Fibroblast of the aortic adventitia (primary cell): ENCODE results near the gene PSPH. TPM values are rescaled to one million over a fixed set of nuclear protein-coding genes. Genes with fewer than 3 reads are reported as not detected.

ENCODE experiments used
- DNase-seq: peaks from one replicate; pipeline ENCODE4 v3.0.0-alpha.2; 2010; ENCODE audit warnings: low read depth
- H3K4me3 ChIP-seq: 2 replicates; pipeline ENCODE4 v1.5.1; 2011; ENCODE audit warnings: low read depth, mild to moderate bottlenecking, control low read depth, low read length, moderate library complexity
- CTCF ChIP-seq: IDR thresholded peaks from 2 replicates; pipeline ENCODE4 v1.5.1; 2011; ENCODE audit warnings: mild to moderate bottlenecking, low read length, control low read depth, inconsistent platforms; ENCODE audit not compliant: insufficient read depth
- total RNA-seq: library from RNA; depleted of rRNA; stranded (reverse); fragments of >200 nt; gene quantifications from 2 replicates; pipeline ENCODE4 v1.2.3, GENCODE V29; 2012; ENCODE audit warnings: low replicate concordance

PSPH gene
- total RNA-seq, 1 donor, result 84.3 TPM

DNA sequence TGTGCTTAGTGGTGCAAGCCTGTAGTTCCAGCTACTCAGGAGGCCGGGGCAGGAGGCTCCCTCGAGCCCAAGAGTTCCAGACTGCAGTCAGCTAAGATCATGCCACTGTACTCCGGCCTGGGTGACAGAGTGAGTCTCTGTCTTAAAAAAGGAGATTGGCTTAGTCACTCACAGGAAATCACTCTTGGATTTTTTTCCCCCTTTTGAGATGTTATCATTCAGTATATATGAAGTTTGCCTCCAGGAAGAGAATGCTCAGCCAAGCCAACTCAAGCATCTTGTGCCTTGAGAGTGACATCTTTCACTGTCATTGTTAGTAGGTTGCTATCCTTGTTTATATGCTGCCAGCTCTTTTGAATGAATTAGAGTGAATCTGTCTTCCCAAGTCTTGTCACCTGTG, 58.9 kb downstream of the PSPH start:
- no peak for DNase-seq
- H3K4me3 ChIP-seq, result no peak overlapping the region
- no peak for TF ChIP-seq CTCF

DNA sequence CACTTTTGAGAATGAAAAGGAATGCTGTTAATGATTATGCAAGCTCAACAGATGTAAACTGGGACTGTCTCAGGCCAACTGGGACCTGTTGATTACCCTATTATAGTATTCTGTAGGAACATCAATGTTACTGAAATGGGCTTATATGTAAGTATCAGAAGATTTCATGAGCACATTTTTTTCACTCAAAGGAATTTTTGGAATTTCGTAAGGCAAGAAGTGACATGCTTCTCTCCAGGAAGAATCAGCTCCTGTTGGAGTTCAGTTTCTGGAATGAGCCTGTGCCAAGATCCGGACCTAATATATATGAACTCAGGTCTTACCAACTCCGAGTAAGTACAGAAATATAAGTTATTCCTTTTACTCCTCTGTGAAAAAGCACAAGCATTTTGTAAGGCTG, 67.7 kb downstream of the PSPH start:
- no peak overlapping the region for H3K4me3 ChIP-seq
- no peak for TF ChIP-seq CTCF
- DNase-seq, result no peak

DNA sequence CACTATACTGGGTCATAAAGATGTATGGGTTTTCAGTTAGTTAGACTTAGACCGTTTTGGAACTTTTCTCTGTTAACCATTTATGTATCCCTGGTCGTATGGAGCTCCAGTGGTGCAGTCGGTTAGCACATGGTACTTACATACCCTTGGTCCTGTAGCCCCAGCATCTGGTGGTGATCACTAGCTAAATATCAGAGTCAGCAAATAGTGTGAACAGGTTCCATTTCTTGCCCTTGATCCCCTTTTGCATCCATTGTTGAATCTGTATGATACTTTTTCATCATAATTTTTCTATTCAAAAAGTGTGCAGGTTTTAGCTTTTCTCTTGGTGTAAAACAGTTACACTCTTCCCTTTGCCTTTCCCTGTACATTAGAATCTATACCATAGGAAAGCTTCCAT, 71.0 kb downstream of the PSPH start:
- no peak for TF ChIP-seq CTCF
- no peak for DNase-seq
- no peak overlapping the region for H3K4me3 ChIP-seq

DNA sequence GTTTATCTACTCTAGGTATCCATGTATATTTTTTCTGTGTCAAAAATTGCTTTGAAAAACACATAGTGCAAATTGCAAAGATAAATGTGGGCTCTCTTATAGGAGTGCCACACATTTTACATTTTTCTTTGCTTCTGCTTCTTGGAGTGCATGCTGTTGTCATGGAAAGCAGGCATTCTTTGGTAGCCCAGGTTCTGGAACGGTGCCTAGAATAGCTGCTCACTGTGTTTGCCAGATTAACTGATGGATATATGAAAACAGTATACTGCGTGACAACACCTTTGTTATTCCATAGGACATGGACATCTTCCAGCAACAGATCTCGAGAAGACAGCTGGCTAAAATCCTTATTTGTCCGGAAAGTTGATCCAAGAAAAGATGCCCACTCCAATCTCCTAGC, 73.4 kb downstream of the PSPH start:
- DNase-seq, result peak; percentile 76
- no peak for TF ChIP-seq CTCF
- H3K4me3 ChIP-seq, result no peak overlapping the region

GRCh38 chr7:55975988-55976633, 75.1 kb downstream of the PSPH start:
- H3K4me3 ChIP-seq, result no peak overlapping the region

DNA sequence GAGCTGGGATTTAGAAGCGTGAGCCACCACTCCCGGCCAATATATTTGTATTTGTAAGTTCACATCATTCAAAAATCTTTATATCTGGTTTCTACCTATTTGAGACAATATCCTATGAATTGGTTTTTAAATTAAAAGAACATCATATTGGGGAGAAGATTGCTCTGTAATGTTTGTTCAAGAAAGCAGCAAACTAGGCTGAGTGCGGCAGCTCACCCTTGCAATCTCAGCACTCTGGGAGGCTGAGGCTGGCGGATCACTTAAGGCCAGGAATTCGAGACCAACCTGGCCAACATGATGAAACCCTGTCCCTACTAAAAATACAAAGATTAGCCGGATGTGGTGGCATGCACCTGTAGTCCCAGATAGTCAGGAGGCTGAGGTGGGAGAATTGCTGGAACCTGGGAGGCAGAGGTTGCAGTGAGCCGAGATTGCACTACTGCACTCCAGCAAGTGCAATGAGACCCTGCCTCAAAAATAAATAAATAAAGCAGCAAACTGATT, 77.4 kb downstream of the PSPH start:
- TF ChIP-seq CTCF, result no peak
- DNase-seq, result no peak
- no peak overlapping the region for H3K4me3 ChIP-seq

More at GRCh38 chr7:55975988-55976633, 75.1 kb downstream of the PSPH start:
- DNase-seq, result no peak
- no peak for TF ChIP-seq CTCF

- no peak for DNase-seq
- no peak overlapping the region for H3K4me3 ChIP-seq
- no peak for TF ChIP-seq CTCF
Measured at GRCh38 chr7:55970978-55971377, 80.3 kb downstream of the PSPH start.
